Tibial artery (tissue), 4 donors: ENCODE results near the gene KCNH2.

Experiments
- DNase-seq, 2 donors: peaks; one replicate each; pipeline ENCODE4 v3.0.0-alpha.2; 2019
- H3K27ac ChIP-seq, 2 donors: fragments of 200-600 bp; sonication (generic) in 1 of 2; 1 replicate in 1 of 2; 2 replicates in 1 of 2; pipeline ENCODE4 v1.5.1; 2018 to 2019; ENCODE audit warnings: mild to moderate bottlenecking in 1 of 2
- H3K27me3 ChIP-seq, 2 donors: fragments of 200-600 bp; sonication (generic) in 1 of 2; one replicate each; pipeline versions ENCODE4 v1.5.1 to v1.6.0; 2016 to 2019
- H3K36me3 ChIP-seq, 3 donors: fragments of 200-600 bp; sonication (generic) in 2 of 3; one replicate each; pipeline ENCODE4 v1.5.1; 2016 to 2019; ENCODE audit warnings: mild to moderate bottlenecking in 2 of 3
- H3K4me1 ChIP-seq, 4 donors: fragments of 200-600 bp; sonication (generic) in 2 of 4; 1 replicate in 3 of 4; 2 replicates in 1 of 4; pipeline ENCODE4 v1.5.1; 2016 to 2019
- H3K4me3 ChIP-seq, 2 donors: fragments of 200-600 bp; sonication (generic) in 1 of 2; 1 replicate in 1 of 2; 2 replicates in 1 of 2; pipeline ENCODE4 v1.5.1; 2018 to 2019; ENCODE audit warnings: mild to moderate bottlenecking in 2 of 2
- H3K9me3 ChIP-seq, 3 donors: fragments of 200-600 bp; sonication (generic) in 1 of 3; one replicate each; pipeline ENCODE4 v1.5.1; 2016 to 2019
- CTCF ChIP-seq, 2 experiments: fragments of 200-600 bp in 1 of 2; fragments of 450-650 bp in 1 of 2; IDR thresholded peaks; one replicate each; pipeline ENCODE4 v1.5.1; 2017 to 2019; ENCODE audit warnings: antibody characterized with exemption in 2 of 2, mild to moderate bottlenecking in 1 of 2, moderate library complexity in 1 of 2
- intact Hi-C: fragments of 100-400 bp; cut with DNase I; formaldehyde crosslinking; loops from one replicate; pipeline ENCODE4 v1.15.0; 2023; ENCODE audit warnings: low total_unique reads

KCNH2 gene

GRCh38 chr7:150940431-150941102, 37.6 kb downstream of the KCNH2 start:
- Histone ChIP-seq H3K27me3 (peaks cover 0 to 29% of the 10 kb centered on the region in 2 donors), H3K9me3 (no peaks in the 10 kb centered on the region), H3K4me3 (no peak overlapping the region), H3K4me1 (peaks cover 0 to 14% (median 8%) of the 10 kb centered on the region in 4 donors), H3K36me3 (no peaks in the 10 kb centered on the region), H3K27ac (no peak overlapping the region)
- no peak for TF ChIP-seq CTCF (IDR thresholded peaks at IDR 0.05)
- intact Hi-C loops: no loop called here
- DNase-seq: peak in 1 of 2 donors; percentile 1

- Histone ChIP-seq H3K36me3 (no peaks in the 10 kb centered on the region), H3K27ac (no peak overlapping the region), H3K4me3 (no peak overlapping the region), H3K9me3 (no peaks in the 10 kb centered on the region), H3K4me1 (peaks cover 0 to 11% (median 7%) of the 10 kb centered on the region in 4 donors), H3K27me3 (peaks cover 0 to 27% of the 10 kb centered on the region in 2 donors)
- intact Hi-C loops: no loop called here
- no peak for DNase-seq
- no peak for TF ChIP-seq CTCF (IDR thresholded peaks at IDR 0.05)
Measured at GRCh38 chr7:150939466-150939865, 38.7 kb downstream of the KCNH2 start.

GRCh38 chr7:150939052-150939451, 39.1 kb downstream of the KCNH2 start:
- intact Hi-C loops: no loop called here
- peaks cover 0 to 31% of the 10 kb centered on the region in 2 donors for H3K27me3 ChIP-seq
- no peak overlapping the region for H3K27ac ChIP-seq
- H3K9me3 ChIP-seq: no peaks in the 10 kb centered on the region
- peaks cover 0 to 11% (median 7%) of the 10 kb centered on the region in 4 donors for H3K4me1 ChIP-seq
- no peak overlapping the region for H3K4me3 ChIP-seq
- DNase-seq: no peak
- no peak for TF ChIP-seq CTCF (IDR thresholded peaks at IDR 0.05)
- no peaks in the 10 kb centered on the region for H3K36me3 ChIP-seq

- H3K4me3 ChIP-seq: no peak overlapping the region
- intact Hi-C loops: no loop called here
- H3K27me3 ChIP-seq: peaks cover 0 to 34% of the 10 kb centered on the region in 2 donors
- H3K36me3 ChIP-seq: no peaks in the 10 kb centered on the region
- no peaks in the 10 kb centered on the region for H3K9me3 ChIP-seq
- no peak for TF ChIP-seq CTCF (IDR thresholded peaks at IDR 0.05)
- peaks cover 0 to 11% (median 7%) of the 10 kb centered on the region in 4 donors for H3K4me1 ChIP-seq
- DNase-seq: no peak
- no peak overlapping the region for H3K27ac ChIP-seq
Measured at GRCh38 chr7:150938566-150938965, 39.6 kb downstream of the KCNH2 start.

- no peak for TF ChIP-seq CTCF (IDR thresholded peaks at IDR 0.05)
- no peak for DNase-seq
- H3K27ac ChIP-seq: no peak overlapping the region
- intact Hi-C loops: no loop called here
- H3K9me3 ChIP-seq: no peaks in the 10 kb centered on the region
- no peak overlapping the region for H3K4me3 ChIP-seq
- no peaks in the 10 kb centered on the region for H3K36me3 ChIP-seq
- H3K4me1 ChIP-seq: peaks cover 0 to 11% (median 7%) of the 10 kb centered on the region in 4 donors
- peaks cover 0 to 37% of the 10 kb centered on the region in 2 donors for H3K27me3 ChIP-seq
Measured at GRCh38 chr7:150937848-150938561, 40.1 kb downstream of the KCNH2 start.
